ENCODE measurements around the gene PLCB1.

PLCB1 gene

DNA sequence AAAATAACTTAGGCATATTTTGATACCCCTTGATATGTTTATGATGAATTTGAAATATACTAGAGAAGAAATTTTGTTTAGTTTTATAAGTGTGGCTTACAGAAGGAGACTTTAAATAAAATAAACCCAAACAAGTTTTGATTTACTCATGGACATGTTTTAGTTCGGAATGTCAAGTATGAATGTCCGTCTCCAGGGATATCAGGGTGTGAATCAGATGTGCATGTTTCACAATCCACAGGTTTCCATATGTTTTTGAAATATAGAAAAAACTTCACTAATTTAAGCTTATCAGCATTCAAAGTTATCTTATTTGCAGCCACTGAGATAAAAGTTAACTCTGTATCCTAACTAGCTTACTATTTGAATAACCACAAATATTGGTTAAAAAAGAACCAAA lies 51.5 kb downstream of the PLCB1 start:
- in situ Hi-C loops (cut with HindIII; ENCODE audit: low sequenced_read_pairs), result no loop called here
- no peak for DNase-seq (ENCODE audit: low read depth, low spot score)
- TF ChIP-seq, protein P1, sequence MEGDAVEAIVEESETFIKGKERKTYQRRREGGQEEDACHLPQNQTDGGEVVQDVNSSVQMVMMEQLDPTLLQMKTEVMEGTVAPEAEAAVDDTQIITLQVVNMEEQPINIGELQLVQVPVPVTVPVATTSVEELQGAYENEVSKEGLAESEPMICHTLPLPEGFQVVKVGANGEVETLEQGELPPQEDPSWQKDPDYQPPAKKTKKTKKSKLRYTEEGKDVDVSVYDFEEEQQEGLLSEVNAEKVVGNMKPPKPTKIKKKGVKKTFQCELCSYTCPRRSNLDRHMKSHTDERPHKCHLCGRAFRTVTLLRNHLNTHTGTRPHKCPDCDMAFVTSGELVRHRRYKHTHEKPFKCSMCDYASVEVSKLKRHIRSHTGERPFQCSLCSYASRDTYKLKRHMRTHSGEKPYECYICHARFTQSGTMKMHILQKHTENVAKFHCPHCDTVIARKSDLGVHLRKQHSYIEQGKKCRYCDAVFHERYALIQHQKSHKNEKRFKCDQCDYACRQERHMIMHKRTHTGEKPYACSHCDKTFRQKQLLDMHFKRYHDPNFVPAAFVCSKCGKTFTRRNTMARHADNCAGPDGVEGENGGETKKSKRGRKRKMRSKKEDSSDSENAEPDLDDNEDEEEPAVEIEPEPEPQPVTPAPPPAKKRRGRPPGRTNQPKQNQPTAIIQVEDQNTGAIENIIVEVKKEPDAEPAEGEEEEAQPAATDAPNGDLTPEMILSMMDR (IDR thresholded peaks at IDR 0.05; ENCODE audit: low read depth, low read length), result no peak
- no peak overlapping the region for H3K4me3 ChIP-seq (ENCODE audit: low read depth, low read length)

DNA sequence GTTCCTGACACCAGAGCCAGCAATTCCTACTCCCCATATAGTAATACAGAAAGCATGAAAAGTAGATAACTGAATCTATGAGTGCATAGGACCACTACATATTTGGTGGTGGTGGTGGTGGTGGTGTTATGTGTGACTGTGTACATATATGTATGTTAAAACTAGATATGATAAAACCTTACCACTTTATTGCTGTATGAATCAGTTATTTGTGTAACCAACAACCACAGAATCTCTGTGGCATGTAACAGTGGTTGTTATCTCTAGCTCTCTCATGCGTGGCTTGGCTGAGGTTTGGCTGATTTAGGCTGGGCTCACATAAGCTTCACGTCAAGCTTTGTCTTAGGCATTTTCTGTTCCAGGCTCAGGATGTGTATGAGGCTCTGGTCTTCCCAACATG lies 55.7 kb downstream of the PLCB1 start:
- TF ChIP-seq, protein P1 (IDR thresholded peaks at IDR 0.05; ENCODE audit: low read depth, low read length), result no peak
- DNase-seq (ENCODE audit: low read depth, low spot score), result no peak
- in situ Hi-C loops (cut with HindIII; ENCODE audit: low sequenced_read_pairs), result no loop called here
- no peak overlapping the region for H3K4me3 ChIP-seq (ENCODE audit: low read depth, low read length)

DNA sequence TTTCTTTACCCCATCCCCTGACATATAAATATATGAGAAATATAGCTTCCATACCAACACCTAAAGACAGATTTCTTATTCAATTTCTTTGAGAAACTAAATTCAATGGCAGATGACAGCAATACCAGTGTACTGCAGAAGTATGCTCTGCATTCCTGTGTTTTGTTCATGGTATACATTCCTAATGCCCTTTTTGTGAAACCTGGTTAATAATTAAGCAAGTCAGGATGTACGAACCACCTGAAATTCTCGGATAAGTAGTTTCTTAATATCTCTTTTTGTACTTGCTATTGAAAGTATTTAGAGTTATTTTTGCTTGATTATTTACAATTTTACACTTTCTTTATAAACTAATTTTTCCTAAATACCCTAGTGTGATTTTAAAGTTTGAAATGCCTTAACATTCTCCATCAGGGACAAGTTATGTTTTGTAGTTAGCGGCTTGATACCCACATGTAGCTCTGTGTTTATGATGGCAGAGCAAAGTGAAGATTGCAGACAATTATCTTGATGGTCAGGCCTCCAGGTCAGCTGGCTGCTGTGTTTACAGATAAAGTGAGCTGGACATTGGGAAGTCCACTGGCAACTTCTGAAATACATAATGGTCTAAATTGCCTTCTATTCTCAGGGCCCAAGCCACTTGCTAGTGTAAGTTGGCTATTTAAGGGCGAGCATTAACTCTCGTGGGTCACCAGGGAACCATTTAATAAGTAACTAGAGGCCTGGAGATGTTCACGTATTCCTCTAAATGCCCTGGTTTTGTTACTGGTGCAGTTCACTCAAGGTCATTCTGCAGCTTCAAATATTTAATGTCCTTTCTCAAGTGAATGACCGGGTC lies 58.2 kb downstream of the PLCB1 start:
- no peak overlapping the region for H3K4me3 ChIP-seq (ENCODE audit: low read depth, low read length)
- TF ChIP-seq, protein P1 (IDR thresholded peaks at IDR 0.05; ENCODE audit: low read depth, low read length), result no peak
- no peak for DNase-seq (ENCODE audit: low read depth, low spot score)
- in situ Hi-C loops (cut with HindIII; ENCODE audit: low sequenced_read_pairs), result no loop called here

DNA sequence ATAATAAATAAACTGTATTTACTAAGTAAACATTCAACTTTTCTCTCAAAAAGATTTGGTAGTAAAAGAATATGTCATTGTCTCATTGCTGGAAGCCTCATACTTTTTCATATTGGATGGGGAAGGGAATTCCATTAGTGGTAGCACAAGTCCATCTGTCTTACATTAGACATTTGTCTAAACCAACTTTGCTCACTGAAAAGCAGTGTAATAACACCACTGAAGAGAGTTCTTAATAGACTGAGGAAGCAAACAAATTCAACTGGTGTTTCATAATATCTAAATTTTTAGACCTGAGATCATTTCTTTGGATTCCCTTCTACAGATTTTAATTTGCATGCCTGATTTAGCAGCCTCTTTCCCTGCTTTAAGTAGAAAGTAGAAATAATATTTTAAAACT lies 62.7 kb downstream of the PLCB1 start:
- no peak for DNase-seq (ENCODE audit: low read depth, low spot score)

DNA sequence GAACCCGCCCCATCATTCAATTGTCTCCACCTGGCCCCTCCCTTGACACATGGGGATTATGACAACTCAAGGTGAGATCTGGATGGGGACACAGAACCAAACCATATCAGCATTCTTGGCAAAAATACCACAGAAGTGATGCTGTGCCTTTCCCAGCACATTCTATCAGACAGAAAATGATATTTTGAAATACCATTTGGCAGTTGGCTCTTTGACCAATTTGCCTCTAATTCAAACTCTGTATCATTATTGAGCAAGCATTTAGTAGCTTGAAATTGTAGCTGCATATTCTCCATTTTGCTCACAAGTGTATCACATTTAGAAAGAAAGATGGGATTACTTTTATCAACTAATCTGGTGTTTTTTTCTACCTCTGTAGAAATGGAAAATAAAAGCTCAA lies 64.0 kb downstream of the PLCB1 start:
- in situ Hi-C loops (cut with HindIII; ENCODE audit: low sequenced_read_pairs), result no loop called here
- TF ChIP-seq, protein P1 (IDR thresholded peaks at IDR 0.05; ENCODE audit: low read depth, low read length), result no peak
- DNase-seq (ENCODE audit: low read depth, low spot score), result no peak
- no peak overlapping the region for H3K4me3 ChIP-seq (ENCODE audit: low read depth, low read length)

More for the DNA sequence above, 62.7 kb downstream of the PLCB1 start:
- TF ChIP-seq, protein P1 (IDR thresholded peaks at IDR 0.05; ENCODE audit: low read depth, low read length), result no peak
- no peak overlapping the region for H3K4me3 ChIP-seq (ENCODE audit: low read depth, low read length)
- in situ Hi-C loops (cut with HindIII; ENCODE audit: low sequenced_read_pairs), result no loop called here

DNA sequence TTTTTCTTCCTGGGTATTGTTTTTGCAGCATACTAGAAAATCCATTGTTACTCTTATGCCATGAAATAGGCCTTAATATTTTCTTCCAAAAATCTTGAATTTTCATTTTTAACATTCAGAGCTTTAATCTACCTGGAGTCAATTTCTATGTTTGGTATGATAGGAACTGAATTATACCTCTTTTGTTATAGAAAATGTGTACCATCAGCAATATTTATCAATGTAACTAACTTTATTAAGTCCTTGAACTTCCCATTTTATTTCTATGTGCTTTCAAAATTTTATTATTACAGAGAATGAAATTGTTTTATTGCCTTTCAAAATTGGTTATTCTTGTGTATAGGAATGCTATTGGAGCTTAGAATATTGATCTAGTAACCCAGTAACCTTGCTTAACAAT lies 68.2 kb downstream of the PLCB1 start:
- in situ Hi-C loops (cut with HindIII; ENCODE audit: low sequenced_read_pairs), result no loop called here
- TF ChIP-seq, protein P1 (IDR thresholded peaks at IDR 0.05; ENCODE audit: low read depth, low read length), result no peak
- no peak overlapping the region for H3K4me3 ChIP-seq (ENCODE audit: low read depth, low read length)
- no peak for DNase-seq (ENCODE audit: low read depth, low spot score)

Measured in astrocyte of the spinal cord (primary cell).